ENCODE data around the gene CPNE8.
A peak's percentile ranks its signal among the peaks of the same experiment; 100 is the strongest.

The CPNE8 gene

DNA sequence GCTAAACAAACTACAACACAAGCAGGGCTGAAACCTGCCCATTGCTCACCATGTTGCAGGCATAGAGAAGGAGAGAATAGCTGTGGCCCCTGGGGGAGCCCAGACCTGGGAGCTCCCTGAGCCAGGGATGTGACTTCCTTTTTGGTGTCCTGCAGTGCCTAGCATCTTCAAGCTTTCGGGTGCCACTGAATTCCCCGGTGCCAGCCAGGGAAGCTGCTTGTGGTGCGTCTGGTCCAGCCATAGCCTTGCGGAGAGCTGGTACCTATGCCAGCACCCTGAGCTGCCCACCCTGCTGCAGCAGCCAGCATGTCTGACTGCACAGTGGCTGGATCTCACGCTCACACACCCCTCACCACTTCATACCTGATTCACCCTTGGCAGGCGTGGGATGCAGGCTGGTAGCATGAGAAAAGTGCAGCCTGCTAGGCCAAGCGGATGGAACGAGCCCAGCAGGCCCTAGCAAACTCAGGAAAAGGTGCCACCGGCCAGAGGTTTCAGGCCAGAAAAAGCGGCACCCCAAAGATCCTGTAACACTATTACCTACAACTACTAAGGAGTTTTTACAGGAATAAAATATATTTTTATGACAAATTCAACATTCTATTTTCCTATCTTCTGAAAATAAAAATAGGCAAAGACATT is 183.7 kb downstream of the CPNE8 start:
- no peak for DNase-seq (ENCODE audit: low spot score)

DNA sequence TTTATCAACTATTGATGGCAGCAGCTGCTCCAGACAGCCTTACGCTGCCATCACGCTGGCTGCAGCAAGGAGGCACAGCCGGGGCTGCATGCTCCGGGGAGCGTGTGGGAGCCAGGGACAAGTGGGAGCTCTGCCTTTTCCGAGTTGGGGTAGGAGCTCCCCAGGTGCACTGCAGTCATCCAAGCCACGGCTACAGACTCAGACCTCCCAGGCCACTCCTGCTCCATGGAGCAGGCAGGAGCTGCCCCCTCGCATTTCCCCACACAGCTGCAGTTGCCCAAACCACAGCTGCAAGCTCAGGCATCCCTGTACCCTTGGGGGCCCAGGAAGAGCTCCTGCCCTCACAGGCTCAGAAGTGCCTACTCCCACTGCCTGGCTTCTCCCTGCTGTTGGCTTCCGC is 184.7 kb downstream of the CPNE8 start:
- DNase-seq (ENCODE audit: low spot score): peak; percentile 6

DNA sequence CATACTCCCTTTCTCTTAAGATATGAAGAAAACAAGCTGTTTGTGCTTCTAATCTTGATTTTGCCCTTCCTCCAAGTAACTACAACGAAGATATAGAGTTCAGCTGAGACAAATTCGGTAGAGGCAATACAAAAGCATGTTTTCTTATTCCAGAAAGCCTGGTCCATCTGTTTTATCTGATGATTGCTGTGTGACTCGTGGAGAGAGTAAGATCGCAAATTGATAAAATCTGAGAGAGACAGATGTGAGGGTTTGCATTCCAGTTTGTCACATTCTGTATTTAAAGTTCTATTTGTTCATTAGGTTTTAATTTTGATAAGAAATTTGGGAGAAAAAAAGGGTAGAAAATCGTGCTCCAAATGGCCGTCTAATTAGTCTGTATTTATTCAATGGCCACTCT is 192.1 kb downstream of the CPNE8 start:
- DNase-seq (ENCODE audit: low spot score): no peak

DNA sequence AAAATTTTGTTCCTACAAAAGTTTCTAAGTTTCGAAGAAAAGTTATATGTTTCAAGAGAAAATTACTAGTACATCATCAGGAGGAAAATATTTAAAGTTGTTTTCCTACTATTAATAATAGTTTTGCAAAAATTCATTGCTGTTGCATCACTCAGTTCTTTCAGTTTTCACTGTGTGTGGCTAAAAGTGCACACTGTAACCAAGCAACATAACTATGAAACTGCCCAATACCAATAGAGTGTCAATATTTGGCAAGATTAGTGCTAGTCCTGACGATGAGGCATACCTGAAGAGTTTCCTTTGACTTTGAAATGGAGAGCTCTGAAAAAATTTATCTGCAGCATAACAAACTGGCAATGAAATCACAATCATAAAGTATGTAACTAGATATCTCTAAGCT is 194.3 kb downstream of the CPNE8 start:
- no peak for DNase-seq (ENCODE audit: low spot score)

DNA sequence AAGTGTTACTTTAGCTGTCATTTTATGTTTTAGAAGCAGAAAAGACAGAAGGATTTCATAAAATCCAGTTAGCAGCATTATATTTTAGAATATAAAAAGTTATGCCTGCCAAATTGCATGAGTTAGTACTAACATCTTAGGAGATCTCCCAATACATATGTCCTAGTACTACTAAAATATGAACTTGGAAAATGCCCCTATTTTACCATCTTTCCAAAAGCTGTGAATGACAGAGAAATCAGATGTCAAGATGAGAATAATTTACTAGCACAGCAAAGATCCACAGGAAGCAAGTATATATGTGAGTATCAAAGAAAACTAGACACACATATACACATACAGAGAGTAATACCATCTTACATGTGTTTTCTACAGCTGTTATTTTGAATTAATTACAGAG is 196.9 kb downstream of the CPNE8 start:
- no peak for DNase-seq (ENCODE audit: low spot score)

DNA sequence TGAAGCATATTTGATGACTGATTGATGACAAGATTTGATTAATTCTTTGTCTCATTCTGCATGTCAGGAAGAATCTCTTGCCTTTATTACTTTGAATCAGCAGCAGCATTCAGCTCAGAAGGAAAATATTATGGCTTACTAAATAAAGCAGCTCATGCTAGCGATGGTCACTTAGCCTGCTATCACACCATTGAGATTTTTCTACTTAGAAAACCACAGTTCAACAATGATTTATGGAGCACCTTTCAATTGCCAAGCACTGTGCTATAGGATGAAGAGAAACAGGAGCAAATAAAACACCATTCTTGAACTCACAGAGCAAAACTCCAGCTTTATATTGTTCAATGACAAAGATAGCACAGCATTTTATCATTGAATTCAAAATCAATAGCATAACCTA is 197.7 kb downstream of the CPNE8 start:
- DNase-seq (ENCODE audit: low spot score): no peak

DNA sequence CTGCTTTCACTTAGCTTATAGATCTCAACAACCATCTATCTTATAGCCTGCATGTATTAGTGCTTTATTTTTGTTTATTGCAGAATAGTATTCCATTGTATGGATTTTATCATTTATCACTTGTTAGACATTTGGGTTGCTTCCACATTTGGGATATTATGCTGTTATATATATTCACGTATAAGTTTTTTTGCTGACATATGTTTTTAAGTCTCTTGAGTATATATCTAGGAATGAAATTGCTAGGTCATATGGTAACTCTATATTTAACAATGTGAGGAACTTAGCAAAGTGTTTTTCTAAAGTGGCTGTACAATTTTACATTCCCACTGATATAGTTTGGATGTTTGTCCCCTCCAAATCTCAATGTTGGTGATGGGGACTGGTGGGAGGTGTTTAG is 208.1 kb downstream of the CPNE8 start:
- no peak for DNase-seq (ENCODE audit: low spot score)

DNA sequence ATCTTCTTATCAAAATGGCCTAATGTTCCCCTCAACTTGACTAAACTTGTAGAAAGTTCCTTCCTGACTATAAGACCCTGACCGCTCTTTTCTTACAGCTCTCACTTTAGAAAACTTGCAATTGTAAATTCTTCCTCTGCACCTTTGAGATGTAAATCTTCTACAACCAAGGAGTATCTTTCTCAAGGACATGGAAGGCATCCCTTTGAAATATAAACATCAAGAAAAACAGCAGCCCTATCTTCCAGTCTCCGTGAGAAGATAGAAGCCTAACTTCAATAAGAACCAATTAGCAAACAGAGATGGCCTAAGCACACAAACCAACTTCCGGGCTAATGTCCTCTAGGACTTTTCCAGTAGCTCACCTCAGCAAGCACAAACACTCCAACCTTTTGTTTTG is 210.3 kb downstream of the CPNE8 start:
- DNase-seq (ENCODE audit: low spot score): no peak

DNA sequence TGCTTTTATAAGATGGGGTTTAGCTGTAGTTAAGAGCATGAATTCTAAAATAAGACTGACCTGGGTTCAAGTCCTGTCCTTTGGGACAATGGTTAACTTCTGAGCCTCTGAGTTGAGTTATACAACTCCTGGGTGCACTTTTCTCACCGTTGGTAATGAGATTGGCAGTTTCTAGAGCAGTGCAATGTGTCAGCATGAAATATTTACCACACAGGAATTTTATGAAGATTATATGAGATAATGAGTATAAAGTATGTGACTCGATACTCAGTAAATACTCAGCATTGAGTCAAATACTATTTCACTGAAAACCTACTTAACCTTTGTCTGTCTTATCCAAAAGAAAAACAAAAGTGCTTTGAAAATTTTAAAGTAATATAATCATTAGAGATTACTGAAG is 214.2 kb downstream of the CPNE8 start:
- DNase-seq (ENCODE audit: low spot score): no peak

DNA sequence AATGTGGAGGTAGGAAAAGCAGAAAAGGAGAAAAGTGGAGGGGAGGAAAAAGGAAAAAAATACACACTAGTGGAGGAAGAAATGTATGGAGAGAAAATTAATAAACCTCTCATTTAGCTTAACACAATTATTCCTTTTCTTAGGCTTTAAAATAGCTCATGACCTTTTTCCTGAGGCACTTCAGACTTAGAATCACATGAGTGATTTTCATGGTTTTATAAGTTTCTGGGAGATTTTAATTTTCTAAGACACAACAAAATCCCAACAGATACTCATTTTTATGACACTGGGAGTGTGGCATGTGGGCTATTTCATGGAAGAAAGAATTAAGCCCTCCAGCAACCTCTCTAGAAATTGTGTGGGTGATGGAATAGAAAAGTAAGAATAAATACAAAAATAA is 214.7 kb downstream of the CPNE8 start:
- no peak for DNase-seq (ENCODE audit: low spot score)

DNA sequence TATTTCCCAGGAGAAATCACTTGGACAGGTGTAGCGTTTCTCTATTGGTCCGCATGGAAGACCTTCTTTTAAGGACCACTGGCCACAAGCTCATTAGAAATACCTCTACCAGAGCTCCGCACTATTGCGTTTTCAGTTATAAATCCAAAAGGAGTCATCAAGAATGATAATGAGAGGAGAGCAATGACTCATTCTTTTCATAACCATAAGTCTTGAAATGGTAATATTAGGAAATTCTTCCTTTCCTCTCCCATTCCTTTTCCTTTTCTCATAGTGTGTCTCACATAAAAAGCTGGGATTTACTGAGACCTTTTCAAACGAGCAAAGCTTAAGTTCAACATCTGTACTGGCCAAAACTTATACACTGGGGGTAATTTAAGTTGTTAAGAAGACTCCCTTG is 215.7 kb downstream of the CPNE8 start:
- no peak for DNase-seq (ENCODE audit: low spot score)

DNA sequence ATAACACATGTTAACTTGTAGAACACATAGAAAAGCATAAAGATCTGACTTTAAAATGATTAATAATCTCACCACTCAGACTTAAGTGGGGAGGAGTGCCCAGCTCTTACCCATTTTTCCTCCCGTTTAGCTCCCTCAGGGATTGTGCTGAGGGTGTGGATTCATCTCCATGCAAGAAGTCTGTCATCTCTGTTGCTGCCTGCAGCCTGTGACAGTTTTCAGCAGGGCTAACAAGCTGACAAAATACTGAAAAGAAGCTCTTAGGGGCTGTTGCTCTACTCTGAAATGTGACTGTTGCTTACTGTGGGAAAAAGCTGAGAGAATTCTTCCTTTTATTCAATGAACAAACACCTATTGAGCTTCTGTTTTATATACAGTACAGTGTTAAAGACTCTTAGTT is 216.2 kb downstream of the CPNE8 start:
- DNase-seq (ENCODE audit: low spot score): no peak

DNA sequence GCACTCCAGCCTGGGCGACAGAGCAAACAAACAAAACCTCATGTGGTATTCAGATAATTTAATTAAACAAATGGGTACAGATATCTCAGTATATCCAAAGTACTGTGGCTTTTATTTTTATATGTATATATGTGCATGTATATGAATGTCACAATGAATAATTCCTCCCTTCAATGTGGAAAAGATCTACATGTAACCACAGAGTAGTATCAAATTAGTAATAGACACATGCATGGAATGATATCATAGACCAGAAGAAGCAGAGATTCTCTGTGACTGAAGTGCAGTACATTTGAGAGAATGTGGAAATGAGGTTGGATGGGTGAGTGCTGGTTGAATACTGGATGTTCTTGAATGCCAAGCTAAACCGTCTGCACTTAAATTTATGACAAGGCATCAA is 222.9 kb downstream of the CPNE8 start:
- DNase-seq (ENCODE audit: low spot score): no peak

DNA sequence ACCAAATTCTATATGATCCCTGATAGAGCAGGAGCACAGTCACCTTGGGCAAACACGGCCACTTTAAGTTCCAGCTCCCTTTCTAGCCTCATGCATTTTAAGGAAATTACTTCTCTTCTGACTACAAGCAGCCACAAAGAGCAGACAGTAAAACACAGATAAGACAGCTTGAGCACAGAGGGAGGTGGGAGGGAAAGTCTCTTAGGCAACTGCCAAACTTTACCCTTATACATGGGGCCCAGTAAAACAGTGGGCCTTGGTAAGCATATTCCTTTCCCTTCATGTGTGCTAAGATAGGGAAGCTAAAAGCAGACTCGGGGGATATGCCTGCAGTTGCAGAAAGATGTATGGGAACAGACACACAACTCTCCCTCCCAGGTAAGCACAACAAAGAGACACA is 235.9 kb downstream of the CPNE8 start:
- DNase-seq (ENCODE audit: low spot score): no peak

DNA sequence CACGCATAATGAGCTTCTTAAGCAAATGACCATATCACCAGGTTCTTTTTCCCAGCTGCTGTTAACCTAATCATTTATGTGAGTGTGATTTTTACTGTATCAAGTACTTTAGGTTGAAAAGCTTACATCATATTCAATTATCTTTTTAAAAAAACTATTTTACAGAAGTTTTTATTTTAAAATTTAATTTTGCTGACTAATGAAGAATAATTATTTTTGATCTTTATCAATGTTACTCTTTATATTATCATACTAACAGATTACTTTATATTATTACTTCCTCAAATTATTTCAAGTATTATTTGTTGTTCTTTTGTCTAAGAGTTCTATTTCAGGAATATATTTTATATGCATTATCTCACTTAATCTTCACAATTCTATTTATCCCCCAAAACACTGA is 236.3 kb downstream of the CPNE8 start:
- no peak for DNase-seq (ENCODE audit: low spot score)

DNA sequence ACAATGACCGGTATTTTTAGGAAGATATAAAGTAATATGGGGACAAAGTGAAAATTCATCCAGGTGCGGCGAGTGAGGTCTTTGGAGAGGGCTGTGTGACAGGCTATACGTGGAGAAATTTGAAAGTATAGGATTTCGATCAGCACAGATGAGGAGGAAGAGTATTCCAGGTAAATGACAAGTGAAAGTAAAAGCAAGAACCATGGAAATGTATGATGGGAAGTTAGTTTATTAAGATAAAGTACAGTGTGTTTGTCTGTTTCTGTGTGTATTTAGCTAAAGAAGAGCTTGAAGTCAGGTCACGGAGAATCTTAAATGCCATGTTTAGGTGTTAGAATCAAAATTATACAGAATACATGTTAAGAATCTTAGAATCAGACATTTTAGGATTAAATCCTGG is 239.0 kb downstream of the CPNE8 start:
- DNase-seq (ENCODE audit: low spot score): no peak

DNA sequence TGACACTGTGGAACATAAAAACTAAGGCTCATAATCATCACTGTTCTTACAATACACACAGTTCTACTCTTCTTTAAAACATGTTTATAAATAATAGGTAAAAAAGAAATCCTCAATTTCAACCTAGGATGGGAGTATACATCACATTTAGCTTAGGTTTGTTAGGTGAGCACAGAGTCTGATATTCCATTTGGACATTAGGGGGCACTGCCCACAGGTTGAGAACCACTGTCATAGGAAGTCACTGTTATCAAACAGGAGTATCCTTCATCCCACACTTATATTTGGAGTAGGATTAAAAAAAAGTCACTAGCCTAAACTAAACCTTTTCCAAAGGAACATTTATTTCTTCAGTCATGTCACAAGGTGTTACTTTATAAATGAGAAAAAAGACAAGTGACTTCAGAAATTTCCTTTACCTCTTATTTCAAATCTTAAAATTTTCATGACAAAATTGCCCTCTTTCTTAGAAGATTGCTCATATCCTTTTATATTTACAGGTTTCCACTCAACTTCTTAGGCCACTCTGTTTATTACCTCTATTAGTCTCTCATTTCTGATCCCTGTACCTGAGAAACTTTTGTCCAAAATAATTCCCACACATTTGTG is 240.6 kb downstream of the CPNE8 start:
- DNase-seq (ENCODE audit: low spot score): no peak

DNA sequence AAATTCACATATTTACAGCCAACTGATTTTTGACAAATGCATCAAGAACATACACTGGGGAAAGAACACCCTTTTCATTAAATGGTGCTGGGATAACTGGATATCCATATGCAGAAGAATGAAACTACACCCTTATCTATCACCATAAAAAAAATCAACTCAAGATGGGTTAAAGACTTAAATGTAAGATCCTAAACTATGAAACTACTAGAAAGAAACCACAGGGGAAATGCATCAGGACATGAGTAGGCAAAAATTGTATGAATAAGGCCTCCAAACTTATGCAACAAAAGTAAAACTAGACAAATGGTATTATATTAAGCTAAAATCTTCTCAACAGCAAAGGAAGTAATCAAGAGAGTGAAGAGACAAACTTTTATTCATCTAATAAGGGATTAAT is 242.6 kb downstream of the CPNE8 start:
- DNase-seq (ENCODE audit: low spot score): no peak

DNA sequence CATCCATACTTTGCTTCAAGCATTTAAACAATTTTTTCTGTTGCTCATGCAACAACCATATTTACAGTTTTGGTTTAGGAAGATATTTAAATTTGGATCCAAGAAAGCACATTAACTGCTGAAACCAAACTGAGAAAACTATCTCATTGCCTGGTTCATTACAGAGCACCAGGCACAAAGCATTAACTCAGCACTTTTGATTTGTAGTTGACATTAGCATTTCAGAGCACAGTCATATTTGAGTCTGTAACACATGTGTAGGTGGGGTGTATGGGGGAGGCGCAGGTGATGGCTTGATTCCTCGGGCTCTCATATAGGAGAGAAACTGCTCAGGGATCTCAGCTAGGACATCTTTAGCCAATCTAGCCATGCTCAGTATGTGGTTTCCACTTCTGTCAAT is 251.7 kb downstream of the CPNE8 start:
- DNase-seq (ENCODE audit: low spot score): no peak

DNA sequence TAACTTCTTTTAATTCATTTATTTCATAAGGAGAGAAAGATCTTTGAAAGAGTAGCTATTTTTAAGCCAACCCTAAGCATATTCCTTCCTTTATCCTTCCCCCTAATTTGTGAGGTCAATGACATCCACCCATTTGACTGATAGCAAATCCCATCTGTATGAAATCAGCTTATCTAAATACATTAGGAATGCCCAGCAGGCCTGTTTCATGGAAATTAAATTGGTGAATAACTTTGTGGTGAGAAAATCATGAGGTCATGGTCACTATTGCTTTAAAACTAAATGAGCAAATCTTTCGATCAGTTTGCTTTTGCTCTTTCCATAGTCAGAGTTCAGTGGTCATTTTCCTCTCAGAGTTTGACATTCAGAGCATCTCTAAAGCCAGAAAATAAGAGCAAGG is 256.6 kb downstream of the CPNE8 start:
- no peak for DNase-seq (ENCODE audit: low spot score)

DNA sequence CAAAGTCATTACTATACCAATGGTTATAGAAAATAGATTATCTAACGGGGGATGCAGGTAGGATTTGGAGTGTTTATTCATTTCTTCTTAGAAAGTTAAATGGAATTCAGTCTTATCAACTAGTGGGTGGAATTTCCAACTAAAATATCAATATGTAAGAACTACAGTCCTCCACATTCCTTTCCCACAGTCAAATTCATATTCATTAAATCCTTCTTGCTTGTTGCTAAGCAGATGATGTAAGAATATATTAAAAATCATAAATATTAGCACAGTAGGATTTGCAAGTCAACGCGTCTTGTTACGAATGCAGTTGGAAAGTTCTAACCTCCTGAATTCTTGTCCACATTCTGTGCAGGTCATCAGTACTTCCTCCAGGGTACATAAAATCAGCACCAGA is 259.2 kb downstream of the CPNE8 start:
- DNase-seq (ENCODE audit: low spot score): no peak

DNA sequence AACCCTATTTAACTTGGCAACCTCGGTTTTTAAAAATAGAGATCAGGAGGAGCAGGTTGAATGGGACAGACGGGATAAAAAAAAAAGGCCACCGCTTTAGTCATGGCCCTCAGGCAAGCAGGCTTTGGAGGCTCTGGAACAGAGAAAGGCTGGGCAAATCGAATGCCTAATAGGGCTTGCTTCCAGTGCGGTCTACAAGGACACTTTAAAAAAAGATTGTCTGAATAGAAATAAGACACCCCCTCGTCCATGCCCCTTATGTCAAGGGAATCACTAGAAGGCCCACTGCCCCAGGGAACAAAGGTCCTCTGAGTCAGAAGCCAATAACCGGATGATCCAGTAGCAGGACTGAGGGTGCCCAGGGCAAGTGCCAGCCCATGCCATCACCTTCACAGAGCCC is 265.8 kb downstream of the CPNE8 start:
- no peak for DNase-seq (ENCODE audit: low spot score)

DNA sequence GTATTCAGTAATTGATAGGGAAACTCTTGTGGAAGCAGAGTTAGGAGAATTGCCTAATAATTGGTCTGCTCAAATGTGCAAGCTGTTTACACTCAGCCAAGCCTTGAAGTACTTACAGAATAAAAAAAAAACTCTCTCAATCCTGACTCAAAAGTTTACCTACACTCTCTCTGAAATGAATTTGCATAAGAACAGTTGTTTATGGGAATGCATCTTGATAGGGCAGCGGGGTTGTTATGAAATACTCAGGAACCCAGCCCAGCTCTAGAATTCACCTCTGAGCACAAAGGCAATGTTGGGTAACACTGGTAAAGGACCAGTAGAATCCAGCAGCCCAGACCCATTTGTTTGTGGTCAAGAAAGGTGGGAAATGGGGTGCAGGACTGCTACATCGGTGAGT is 267.0 kb downstream of the CPNE8 start:
- DNase-seq (ENCODE audit: low spot score): no peak

DNA sequence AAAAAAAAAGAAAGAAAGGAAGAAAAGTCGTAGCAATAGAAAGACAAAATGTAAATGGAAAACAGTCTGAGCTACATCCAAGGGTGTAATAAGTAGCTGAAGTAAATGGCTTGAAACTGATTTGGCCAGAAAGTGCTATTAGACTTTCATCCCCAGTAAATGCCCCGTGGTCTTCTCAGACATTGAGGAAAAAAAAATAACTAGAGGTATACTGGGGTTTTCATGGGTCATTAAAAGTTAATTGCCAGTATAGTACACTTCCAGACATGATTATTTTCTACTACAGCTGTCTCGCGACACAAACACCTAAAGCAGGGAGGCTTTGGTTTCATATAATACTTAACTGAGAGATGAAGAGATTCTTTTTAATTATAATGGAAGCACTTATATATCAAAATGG is 271.9 kb downstream of the CPNE8 start:
- DNase-seq (ENCODE audit: low spot score): no peak

DNA sequence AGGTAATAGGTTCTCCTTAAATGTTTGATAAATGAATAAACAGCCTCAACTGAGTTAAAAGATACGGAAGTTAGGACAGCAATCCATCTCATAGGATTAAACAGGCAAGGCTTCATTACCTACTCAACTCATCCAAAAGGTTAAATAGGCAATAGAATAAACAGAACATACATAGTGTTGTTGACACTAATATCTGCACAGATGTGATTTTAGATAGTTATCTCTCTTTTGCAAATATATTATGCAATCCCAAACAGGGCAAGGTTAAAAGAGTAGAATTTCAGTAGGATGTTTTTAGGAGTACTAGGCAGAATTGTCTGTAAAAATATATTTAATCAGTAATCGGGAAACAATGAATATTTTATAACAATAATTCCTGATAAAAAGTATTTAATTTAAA is 276.3 kb downstream of the CPNE8 start:
- DNase-seq (ENCODE audit: low spot score): no peak
